Uterus (tissue), 2 donors: ENCODE measurements around the gene RANBP17.

Experiments used
- POLR2A ChIP-seq, 2 donors: fragments of 450-650 bp; IDR thresholded peaks; one replicate each; pipeline ENCODE4 v1.6.1; 2016; ENCODE audit warnings: antibody characterized with exemption in 2 of 2, mild to moderate bottlenecking in 1 of 2, moderate library complexity in 1 of 2
- TF ChIP-seq, protein P1 (sequence below), 4 experiments: fragments of 200-600 bp in 2 of 4; fragments of 450-650 bp in 2 of 4; sonication (generic) in 2 of 4; IDR thresholded peaks; one replicate each; pipeline ENCODE4 v1.5.1; 2016 to 2019; ENCODE audit warnings: antibody characterized with exemption in 4 of 4, mild to moderate bottlenecking in 2 of 4, moderate library complexity in 1 of 4

GRCh38 chr5:171261361-171261760 lies 399.5 kb downstream of the RANBP17 start:
- TF ChIP-seq, protein P1, sequence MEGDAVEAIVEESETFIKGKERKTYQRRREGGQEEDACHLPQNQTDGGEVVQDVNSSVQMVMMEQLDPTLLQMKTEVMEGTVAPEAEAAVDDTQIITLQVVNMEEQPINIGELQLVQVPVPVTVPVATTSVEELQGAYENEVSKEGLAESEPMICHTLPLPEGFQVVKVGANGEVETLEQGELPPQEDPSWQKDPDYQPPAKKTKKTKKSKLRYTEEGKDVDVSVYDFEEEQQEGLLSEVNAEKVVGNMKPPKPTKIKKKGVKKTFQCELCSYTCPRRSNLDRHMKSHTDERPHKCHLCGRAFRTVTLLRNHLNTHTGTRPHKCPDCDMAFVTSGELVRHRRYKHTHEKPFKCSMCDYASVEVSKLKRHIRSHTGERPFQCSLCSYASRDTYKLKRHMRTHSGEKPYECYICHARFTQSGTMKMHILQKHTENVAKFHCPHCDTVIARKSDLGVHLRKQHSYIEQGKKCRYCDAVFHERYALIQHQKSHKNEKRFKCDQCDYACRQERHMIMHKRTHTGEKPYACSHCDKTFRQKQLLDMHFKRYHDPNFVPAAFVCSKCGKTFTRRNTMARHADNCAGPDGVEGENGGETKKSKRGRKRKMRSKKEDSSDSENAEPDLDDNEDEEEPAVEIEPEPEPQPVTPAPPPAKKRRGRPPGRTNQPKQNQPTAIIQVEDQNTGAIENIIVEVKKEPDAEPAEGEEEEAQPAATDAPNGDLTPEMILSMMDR (IDR thresholded peaks at IDR 0.05) = no peak
- no peak for TF ChIP-seq POLR2A (IDR thresholded peaks at IDR 0.05)
